HFF-Myc (cell line): Measurements from ENCODE around the gene COX14.

Source experiments
- DNase-seq: peaks from one replicate; pipeline ENCODE4 v3.0.0-alpha.2; 2011; ENCODE audit warnings: low read depth; ENCODE audit errors: extremely low read depth
- H3K4me3 ChIP-seq: replicated peaks from 2 replicates; pipeline ENCODE4 v1.5.1; 2011; ENCODE audit warnings: low read depth, mild to moderate bottlenecking, control low read depth, low read length
- CTCF ChIP-seq: IDR thresholded peaks from 2 replicates; pipeline ENCODE4 v1.5.1; 2012; ENCODE audit warnings: mild to moderate bottlenecking, low read depth, low read length, control low read depth; ENCODE audit errors: missing control alignments

The COX14 gene

GRCh38 chr12:50084775-50085614 is 27.0 kb upstream of the COX14 start, which contains the start of gene SMARCD1:
SMARCD1 (plus strand) TSS chr12:50085342; CDS start chr12:50085370, 28 bp downstream.
- peak; percentile 73 for DNase-seq
- H3K4me3 ChIP-seq = peak within 1 kb of the TSS; percentile 66
- TF ChIP-seq CTCF = peak; percentile 52

- H3K4me3 ChIP-seq = peak overlapping the region; percentile 66
- no peak for DNase-seq
Observed at GRCh38 chr12:50085615-50086072, 26.4 kb upstream of the COX14 start.

GRCh38 chr12:50086148-50086547 is 25.9 kb upstream of the COX14 start:
- peak overlapping the region; percentile 66 for H3K4me3 ChIP-seq
- DNase-seq = no peak
- no peak for TF ChIP-seq CTCF

More at GRCh38 chr12:50085615-50086072, 26.4 kb upstream of the COX14 start:
- no peak for TF ChIP-seq CTCF

- H3K4me3 ChIP-seq = no peak overlapping the region
- no peak for TF ChIP-seq CTCF
- no peak for DNase-seq
Observed at GRCh38 chr12:50087151-50087550, 24.9 kb upstream of the COX14 start.

GRCh38 chr12:50087995-50088394 is 24.0 kb upstream of the COX14 start:
- no peak for DNase-seq
- H3K4me3 ChIP-seq = no peak overlapping the region
- TF ChIP-seq CTCF = no peak

- peak; percentile 85 for TF ChIP-seq CTCF
- no peak overlapping the region for H3K4me3 ChIP-seq
- DNase-seq = no peak
Observed at GRCh38 chr12:50088577-50089335, 23.3 kb upstream of the COX14 start.
